ENCODE measurements around the gene PTPRG.

GRCh38 chr3:62208385-62208784 lies 647.0 kb downstream of the PTPRG start:
- TF ChIP-seq CTCF (IDR thresholded peaks at IDR 0.05) (no peak), POLR2A (IDR thresholded peaks at IDR 0.05) (no peak)
